OCI-LY3 (cell line): ENCODE results near the gene PDXK.
"Not testable (repeated sequence)": the region's sequence is repeated elsewhere in the genome, so short reads cannot be mapped to it uniquely, and the experiment has no call there.

Experiments
- H2AFZ ChIP-seq: fragments of 200-600, 300-600 bp; shearing (Covaris generic); 2 replicates; pipeline ENCODE4 v1.6.0; 2014; ENCODE audit warnings: antibody characterized with exemption, low read depth, low read length
- H3K27ac ChIP-seq: fragments of 200-600, 300-600 bp; sonication (generic); 2 replicates; pipeline ENCODE4 v1.5.1; 2014; ENCODE audit warnings: mild to moderate bottlenecking, low read length, moderate library complexity, mixed read lengths
- H3K27me3 ChIP-seq: fragments of 200-600, 300-600 bp; sonication (generic); 2 replicates; pipeline ENCODE4 v1.6.1; 2014; ENCODE audit warnings: low read depth, low read length, mixed read lengths
- H3K36me3 ChIP-seq: fragments of 200-600, 300-600 bp; sonication (generic); replicated peaks from 2 replicates; pipeline ENCODE3; 2014; ENCODE audit warnings: low read depth, low read length, mixed read lengths
- H3K4me1 ChIP-seq: fragments of 300-600, 200-600 bp; sonication (generic); 2 replicates; pipeline ENCODE4 v1.6.1; 2014; ENCODE audit warnings: low read length, mixed read lengths
- H3K4me2 ChIP-seq: fragments of 200-600, 300-600 bp; sonication (generic); 2 replicates; pipeline ENCODE4 v1.6.1; 2014; ENCODE audit warnings: low read length, mixed read lengths
- H3K4me3 ChIP-seq: fragments of 300-600, 200-600 bp; sonication (generic); 2 replicates; pipeline ENCODE4 v1.5.1; 2014; ENCODE audit warnings: antibody characterized with exemption, mild to moderate bottlenecking, low read length, moderate library complexity
- H3K79me2 ChIP-seq: fragments of 300-600, 200-600 bp; shearing (Covaris generic); 2 replicates; pipeline ENCODE4 v1.6.1; 2014; ENCODE audit warnings: mild to moderate bottlenecking, low read length, mixed read lengths
- H3K9ac ChIP-seq: fragments of 300-600, 200-600 bp; shearing (Covaris generic); 2 replicates; pipeline ENCODE4 v1.6.0; 2014; ENCODE audit warnings: mild to moderate bottlenecking, low read length, moderate library complexity
- H3K9me3 ChIP-seq: fragments of 200-600, 300-600 bp; shearing (Covaris generic); 2 replicates; pipeline ENCODE4 v1.6.1; 2014; ENCODE audit warnings: low read length, mixed read lengths; ENCODE audit not compliant: insufficient read depth
- H4K20me1 ChIP-seq: fragments of 200-600, 300-600 bp; sonication (generic); 2 replicates; pipeline ENCODE4 v1.6.1; 2016; ENCODE audit warnings: low read length, mixed read lengths; ENCODE audit not compliant: insufficient read depth
- EZH2phosphoT487 ChIP-seq: fragments of 200-600 bp; shearing (Covaris generic); IDR thresholded peaks from 2 replicates; pipeline ENCODE4 v1.6.1; 2018; ENCODE audit warnings: antibody characterized with exemption, mixed run types, low read depth
- TF ChIP-seq, protein P1 (sequence below): fragments of 200-600, 300-600 bp; sonication (generic); IDR thresholded peaks from 2 replicates; pipeline ENCODE4 v1.5.1; 2014; ENCODE audit warnings: antibody characterized with exemption, low read length, low read depth

Gene PDXK

DNA sequence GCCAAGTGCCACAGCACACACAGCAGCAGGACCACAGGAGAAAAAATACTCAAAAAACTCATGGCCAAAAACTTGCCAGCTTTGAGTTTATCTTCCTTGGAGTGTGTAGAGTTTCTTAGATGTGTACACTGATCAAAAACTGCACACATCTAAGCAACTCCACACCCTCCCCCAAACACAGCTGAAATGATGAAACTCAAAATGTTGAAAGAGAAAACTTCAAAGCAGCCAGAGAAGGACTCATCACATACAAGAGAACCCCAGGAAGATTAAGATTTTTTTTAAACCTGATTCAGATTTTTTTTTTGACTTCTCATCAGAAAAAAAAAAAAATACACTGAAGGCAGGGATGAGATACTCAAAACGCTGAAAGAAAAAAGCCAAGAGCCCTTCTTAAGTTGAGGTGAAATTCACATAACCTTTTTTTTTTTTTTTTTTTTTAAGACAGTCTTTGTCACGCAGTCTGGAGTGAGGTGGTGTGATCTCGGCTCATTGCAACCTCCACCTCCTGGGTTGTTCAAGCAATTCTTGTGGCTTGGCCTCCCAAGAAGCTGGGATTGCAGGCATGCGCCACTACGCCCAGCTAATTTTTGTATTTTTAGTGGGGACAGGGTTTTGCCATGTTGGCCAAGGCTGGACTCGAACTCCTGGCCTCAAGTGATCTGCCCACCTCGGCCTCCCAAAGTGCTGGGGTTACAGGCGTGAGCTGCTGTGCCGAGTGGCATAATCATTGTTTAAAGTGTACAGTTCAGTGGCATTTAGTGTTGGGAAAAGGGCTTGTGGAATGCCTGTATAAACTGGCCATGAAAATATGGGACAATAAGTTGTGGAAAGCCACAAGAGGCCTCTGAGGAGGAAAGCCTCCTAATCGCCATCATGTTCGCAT is 20.9 kb upstream of the PDXK start:
- no peaks in the 10 kb centered on the region for H3K27me3 ChIP-seq
- TF ChIP-seq EZH2phosphoT487, result no peak
- TF ChIP-seq, protein P1, sequence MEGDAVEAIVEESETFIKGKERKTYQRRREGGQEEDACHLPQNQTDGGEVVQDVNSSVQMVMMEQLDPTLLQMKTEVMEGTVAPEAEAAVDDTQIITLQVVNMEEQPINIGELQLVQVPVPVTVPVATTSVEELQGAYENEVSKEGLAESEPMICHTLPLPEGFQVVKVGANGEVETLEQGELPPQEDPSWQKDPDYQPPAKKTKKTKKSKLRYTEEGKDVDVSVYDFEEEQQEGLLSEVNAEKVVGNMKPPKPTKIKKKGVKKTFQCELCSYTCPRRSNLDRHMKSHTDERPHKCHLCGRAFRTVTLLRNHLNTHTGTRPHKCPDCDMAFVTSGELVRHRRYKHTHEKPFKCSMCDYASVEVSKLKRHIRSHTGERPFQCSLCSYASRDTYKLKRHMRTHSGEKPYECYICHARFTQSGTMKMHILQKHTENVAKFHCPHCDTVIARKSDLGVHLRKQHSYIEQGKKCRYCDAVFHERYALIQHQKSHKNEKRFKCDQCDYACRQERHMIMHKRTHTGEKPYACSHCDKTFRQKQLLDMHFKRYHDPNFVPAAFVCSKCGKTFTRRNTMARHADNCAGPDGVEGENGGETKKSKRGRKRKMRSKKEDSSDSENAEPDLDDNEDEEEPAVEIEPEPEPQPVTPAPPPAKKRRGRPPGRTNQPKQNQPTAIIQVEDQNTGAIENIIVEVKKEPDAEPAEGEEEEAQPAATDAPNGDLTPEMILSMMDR, result no peak
- H3K4me3 ChIP-seq, result no peak overlapping the region
- no peak overlapping the region for H3K9ac ChIP-seq
- H4K20me1 ChIP-seq, result no peaks in the 10 kb centered on the region
- H3K9me3 ChIP-seq, result no peaks in the 10 kb centered on the region
- peaks cover 12% of the 10 kb centered on the region for H3K36me3 ChIP-seq
- no peak overlapping the region for H3K27ac ChIP-seq
- no peak overlapping the region for H3K4me2 ChIP-seq
- no peak overlapping the region for H2AFZ ChIP-seq
- no peaks in the 10 kb centered on the region for H3K79me2 ChIP-seq
- H3K4me1 ChIP-seq, result no peaks in the 10 kb centered on the region

DNA sequence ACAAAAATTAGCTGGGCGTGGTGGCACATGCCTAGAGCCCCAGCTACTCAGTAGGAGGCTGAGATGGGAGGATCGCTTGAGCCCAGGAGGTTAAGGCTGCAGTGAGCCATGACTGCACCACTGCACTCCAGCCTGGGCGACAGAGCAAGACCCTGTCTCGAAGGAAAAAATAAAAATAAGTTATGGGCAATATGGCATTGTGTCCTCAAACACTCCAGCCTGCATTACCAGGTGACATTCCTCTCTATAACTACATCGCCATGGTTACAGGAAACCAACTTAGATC is 19.5 kb upstream of the PDXK start:
- H4K20me1 ChIP-seq, H3K4me1 ChIP-seq, H3K4me2 ChIP-seq, H3K27ac ChIP-seq, H3K9me3 ChIP-seq, H3K4me3 ChIP-seq, H2AFZ ChIP-seq, H3K79me2 ChIP-seq, H3K27me3 ChIP-seq, H3K9ac ChIP-seq, H3K36me3 ChIP-seq: not testable (repeated sequence)

DNA sequence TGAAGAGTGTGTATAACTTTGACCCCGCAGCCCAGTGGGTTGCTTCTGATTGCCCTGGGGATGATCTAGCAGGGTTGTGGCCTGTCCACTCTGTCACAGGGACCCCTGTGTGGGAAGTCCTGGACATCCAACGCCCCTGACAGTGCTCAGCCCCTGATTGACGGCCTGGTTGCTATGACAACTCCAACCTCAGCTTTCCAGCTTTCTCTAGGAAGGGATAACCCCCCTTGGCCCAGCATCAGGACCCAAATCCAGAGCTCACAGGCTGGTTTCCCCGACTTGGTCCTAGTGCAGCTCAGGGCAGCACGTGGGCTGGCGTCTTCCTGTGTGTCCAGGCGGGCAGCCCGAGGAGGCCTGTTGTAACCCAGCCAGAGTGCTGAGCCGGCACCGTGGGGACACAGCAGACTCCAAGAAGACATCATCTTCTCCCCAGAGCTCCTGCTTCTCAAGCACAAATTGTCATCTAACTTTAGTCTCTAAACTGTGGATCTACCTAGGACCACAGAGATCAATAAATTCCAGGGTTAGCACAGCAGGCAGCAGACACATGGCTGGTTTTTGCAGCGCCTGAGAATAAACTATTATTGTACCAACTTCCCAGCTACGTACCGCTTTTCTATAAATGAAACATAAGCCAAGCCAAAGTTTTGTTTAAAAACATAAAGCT is 18.9 kb upstream of the PDXK start:
- Histone ChIP-seq H3K27ac (no peak overlapping the region), H3K4me1 (no peaks in the 10 kb centered on the region), H3K9me3 (no peaks in the 10 kb centered on the region), H3K79me2 (no peaks in the 10 kb centered on the region), H3K9ac (no peak overlapping the region), H3K4me3 (no peak overlapping the region), H2AFZ (no peak overlapping the region), H3K36me3 (peaks cover 5% of the 10 kb centered on the region), H3K4me2 (no peak overlapping the region), H4K20me1 (no peaks in the 10 kb centered on the region), H3K27me3 (no peaks in the 10 kb centered on the region)
- no peak for TF ChIP-seq EZH2phosphoT487
- TF ChIP-seq, protein P1, result no peak

DNA sequence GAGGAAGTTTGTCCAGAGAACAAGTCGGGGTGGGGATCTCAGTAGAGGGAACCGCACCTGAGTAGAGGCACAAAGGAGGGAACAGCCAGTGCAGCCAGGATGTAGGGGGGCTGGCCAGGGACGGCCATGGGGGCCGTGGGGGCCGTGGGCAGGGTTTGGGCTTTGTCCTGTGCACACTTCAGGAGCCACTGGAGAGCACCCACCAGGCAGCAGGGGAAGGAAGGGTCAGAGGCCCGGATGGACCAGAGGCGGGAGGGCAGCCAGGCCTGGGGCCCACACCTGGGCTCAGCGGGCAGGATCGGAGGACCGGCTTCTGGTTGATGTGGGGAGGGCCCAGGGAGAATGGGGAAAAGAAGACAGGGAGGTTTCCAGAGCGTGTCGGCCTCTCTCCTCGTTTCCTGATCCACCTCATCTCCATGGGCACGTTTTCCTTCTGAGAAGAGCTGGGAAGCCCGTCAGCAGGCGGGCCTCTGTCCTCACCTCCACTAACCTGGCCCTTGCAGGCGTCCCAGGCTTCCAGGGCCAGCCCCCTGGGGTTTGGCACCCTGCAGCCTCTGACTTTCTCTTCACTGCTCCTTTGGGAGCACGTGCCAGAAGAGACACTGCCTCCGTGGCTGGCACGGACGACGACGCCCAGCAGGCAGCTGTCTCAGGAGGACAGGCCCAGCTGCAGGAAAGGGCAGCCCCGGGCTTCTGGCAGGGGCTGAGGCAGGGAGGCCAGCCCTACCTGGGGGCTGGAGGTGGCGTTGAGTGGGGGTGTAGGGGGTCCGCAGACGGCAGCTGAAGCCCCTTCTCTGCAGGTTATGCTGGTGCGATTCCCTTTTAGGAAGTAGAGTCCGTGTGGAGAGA is 16.8 kb upstream of the PDXK start:
- Histone ChIP-seq H3K9ac (no peak overlapping the region), H3K4me3 (no peak overlapping the region)

More for the DNA sequence above, 16.8 kb upstream of the PDXK start:
- no peaks in the 10 kb centered on the region for H3K4me1 ChIP-seq
- no peaks in the 10 kb centered on the region for H3K36me3 ChIP-seq
- no peaks in the 10 kb centered on the region for H3K79me2 ChIP-seq
- TF ChIP-seq EZH2phosphoT487, result no peak
- TF ChIP-seq, protein P1, result no peak
- H3K27me3 ChIP-seq, result no peaks in the 10 kb centered on the region
- no peaks in the 10 kb centered on the region for H3K9me3 ChIP-seq
- no peak overlapping the region for H3K27ac ChIP-seq
- no peak overlapping the region for H2AFZ ChIP-seq
- H3K4me2 ChIP-seq, result no peak overlapping the region
- H4K20me1 ChIP-seq, result no peaks in the 10 kb centered on the region
